Esophagus squamous epithelium (tissue), 4 donors: Measurements from ENCODE around the gene MINDY4.

ENCODE experiments used
- POLR2A ChIP-seq, 4 donors: fragments of 450-650 bp; IDR thresholded peaks; one replicate each; pipeline ENCODE4 v1.6.1; 2017; ENCODE audit warnings: antibody characterized with exemption in 4 of 4, mild to moderate bottlenecking in 4 of 4, moderate library complexity in 3 of 4
- TF ChIP-seq, protein P1 (sequence below), 6 experiments: fragments of 450-650 bp in 4 of 6; fragments of 200-600 bp in 2 of 6; sonication (generic) in 2 of 6; IDR thresholded peaks; one replicate each; pipeline ENCODE4 v1.5.1; 2016 to 2019; ENCODE audit warnings: antibody characterized with exemption in 6 of 6, mild to moderate bottlenecking in 4 of 6, moderate library complexity in 4 of 6

DNA sequence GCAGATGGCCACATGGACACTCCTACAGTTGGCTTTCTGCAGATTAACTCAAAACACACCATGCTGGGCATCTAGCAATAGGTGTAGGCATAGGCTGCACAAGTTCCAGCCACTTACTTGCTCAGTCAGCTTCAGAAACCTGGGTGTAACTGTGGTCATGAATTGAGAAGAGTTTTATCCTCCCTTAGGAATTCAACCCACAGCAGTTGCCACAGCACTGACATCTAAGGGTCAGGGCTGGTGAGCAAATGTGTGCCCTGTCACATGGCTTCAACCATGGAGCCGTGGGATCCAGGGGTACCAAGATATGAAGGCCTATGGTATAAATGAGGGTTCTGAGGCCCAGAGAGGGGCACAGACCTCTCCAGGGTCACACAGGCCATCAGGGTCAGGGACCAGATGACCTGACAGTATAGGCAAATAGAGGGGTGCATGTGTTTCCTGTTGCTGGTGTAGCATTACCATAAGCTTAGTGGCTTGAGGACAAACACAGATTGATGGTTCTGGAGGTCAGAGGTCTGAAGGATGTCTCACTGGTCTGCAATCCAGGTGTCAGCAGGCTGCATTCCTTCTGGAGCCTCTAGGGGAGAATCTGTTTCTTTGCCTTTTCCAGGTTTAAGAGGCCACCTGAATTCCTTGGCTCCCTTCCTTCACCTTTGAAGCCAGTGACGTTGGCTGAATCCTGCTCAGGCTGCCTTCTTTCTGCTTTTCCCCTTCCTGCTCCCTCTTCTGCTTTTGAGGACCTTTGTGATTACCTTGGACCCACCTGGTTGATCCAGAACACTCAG is 24.1 kb downstream of the MINDY4 start:
- TF ChIP-seq POLR2A (IDR thresholded peaks at IDR 0.05) = no peak
- TF ChIP-seq, protein P1, sequence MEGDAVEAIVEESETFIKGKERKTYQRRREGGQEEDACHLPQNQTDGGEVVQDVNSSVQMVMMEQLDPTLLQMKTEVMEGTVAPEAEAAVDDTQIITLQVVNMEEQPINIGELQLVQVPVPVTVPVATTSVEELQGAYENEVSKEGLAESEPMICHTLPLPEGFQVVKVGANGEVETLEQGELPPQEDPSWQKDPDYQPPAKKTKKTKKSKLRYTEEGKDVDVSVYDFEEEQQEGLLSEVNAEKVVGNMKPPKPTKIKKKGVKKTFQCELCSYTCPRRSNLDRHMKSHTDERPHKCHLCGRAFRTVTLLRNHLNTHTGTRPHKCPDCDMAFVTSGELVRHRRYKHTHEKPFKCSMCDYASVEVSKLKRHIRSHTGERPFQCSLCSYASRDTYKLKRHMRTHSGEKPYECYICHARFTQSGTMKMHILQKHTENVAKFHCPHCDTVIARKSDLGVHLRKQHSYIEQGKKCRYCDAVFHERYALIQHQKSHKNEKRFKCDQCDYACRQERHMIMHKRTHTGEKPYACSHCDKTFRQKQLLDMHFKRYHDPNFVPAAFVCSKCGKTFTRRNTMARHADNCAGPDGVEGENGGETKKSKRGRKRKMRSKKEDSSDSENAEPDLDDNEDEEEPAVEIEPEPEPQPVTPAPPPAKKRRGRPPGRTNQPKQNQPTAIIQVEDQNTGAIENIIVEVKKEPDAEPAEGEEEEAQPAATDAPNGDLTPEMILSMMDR (IDR thresholded peaks at IDR 0.05) = no peak
